ENCODE results near the gene CETN1. TPM values are rescaled to one million over a fixed set of nuclear protein-coding genes. Genes with fewer than 3 reads are reported as not detected.

CETN1 gene
- total and polyA plus RNA-seq, 4 donors, result not detected

- intact Hi-C loops (cut with DNase I), result no loop called here
- Histone ChIP-seq H3K36me3 (ENCODE audit: control insufficient read depth in 1 of 2, insufficient read depth in 2 of 2, low read length in 1 of 2) (no peaks in the 10 kb centered on the region), H3K9me3 (ENCODE audit: control insufficient read depth, low read length) (no peaks in the 10 kb centered on the region), H3K27me3 (ENCODE audit: control insufficient read depth in 1 of 2, insufficient read depth in 2 of 2, low read length in 1 of 2) (no peaks in the 10 kb centered on the region), H3K4me3 (ENCODE audit: low read length in 2 of 2) (no peak overlapping the region), H3K27ac (ENCODE audit: low read depth in 1 of 2, low read length in 2 of 2) (no peak overlapping the region), H3K4me1 (ENCODE audit: control insufficient read depth in 1 of 2, insufficient read depth in 2 of 2, low read length in 2 of 2) (no peaks in the 10 kb centered on the region)
- WGBS, 2 donors, result 39 to 45% methylated on average over 11 of the region's 11 CpGs
- no peak for DNase-seq
- ATAC-seq (ENCODE audit: low FRiP score), result no peak
These were observed 15.2 kb upstream of the CETN1 start for GRCh38 chr18:564708-565561.

- DNase-seq (no peak), ATAC-seq (ENCODE audit: low FRiP score) (no peak)
- Histone ChIP-seq H3K27ac (ENCODE audit: low read depth in 1 of 2, low read length in 2 of 2) (no peak overlapping the region), H3K27me3 (ENCODE audit: control insufficient read depth in 1 of 2, insufficient read depth in 2 of 2, low read length in 1 of 2) (no peaks in the 10 kb centered on the region), H3K4me3 (ENCODE audit: low read length in 2 of 2) (no peak overlapping the region), H3K9me3 (ENCODE audit: control insufficient read depth, low read length) (no peaks in the 10 kb centered on the region), H3K4me1 (ENCODE audit: control insufficient read depth in 1 of 2, insufficient read depth in 2 of 2, low read length in 2 of 2) (no peaks in the 10 kb centered on the region), H3K36me3 (ENCODE audit: control insufficient read depth in 1 of 2, insufficient read depth in 2 of 2, low read length in 1 of 2) (no peaks in the 10 kb centered on the region)
- WGBS, 2 donors, result 92 to 95% methylated on average over 7 of the region's 7 CpGs
- intact Hi-C loops (cut with DNase I), result no loop called here
These were observed 14.6 kb upstream of the CETN1 start for GRCh38 chr18:565562-566061.

- Histone ChIP-seq H3K4me3 (ENCODE audit: low read length in 2 of 2) (no peak overlapping the region), H3K27me3 (ENCODE audit: control insufficient read depth in 1 of 2, insufficient read depth in 2 of 2, low read length in 1 of 2) (no peaks in the 10 kb centered on the region), H3K9me3 (ENCODE audit: control insufficient read depth, low read length) (no peaks in the 10 kb centered on the region), H3K4me1 (ENCODE audit: control insufficient read depth in 1 of 2, insufficient read depth in 2 of 2, low read length in 2 of 2) (no peaks in the 10 kb centered on the region), H3K36me3 (ENCODE audit: control insufficient read depth in 1 of 2, insufficient read depth in 2 of 2, low read length in 1 of 2) (no peaks in the 10 kb centered on the region), H3K27ac (ENCODE audit: low read depth in 1 of 2, low read length in 2 of 2) (no peak overlapping the region)
- ATAC-seq (ENCODE audit: low FRiP score) (no peak), DNase-seq (no peak)
- WGBS, 2 donors, result 85 to 88% methylated on average over 3 of the region's 3 CpGs
- intact Hi-C loops (cut with DNase I), result no loop called here
These were observed 13.1 kb upstream of the CETN1 start for GRCh38 chr18:567122-567521.

- Histone ChIP-seq H3K27ac (ENCODE audit: low read depth in 1 of 2, low read length in 2 of 2) (no peak overlapping the region), H3K4me1 (ENCODE audit: control insufficient read depth in 1 of 2, insufficient read depth in 2 of 2, low read length in 2 of 2) (peaks cover 0 to 2% of the 10 kb centered on the region in 2 donors), H3K4me3 (ENCODE audit: low read length in 2 of 2) (no peak overlapping the region), H3K36me3 (ENCODE audit: control insufficient read depth in 1 of 2, insufficient read depth in 2 of 2, low read length in 1 of 2) (no peaks in the 10 kb centered on the region), H3K9me3 (ENCODE audit: control insufficient read depth, low read length) (no peaks in the 10 kb centered on the region), H3K27me3 (ENCODE audit: control insufficient read depth in 1 of 2, insufficient read depth in 2 of 2, low read length in 1 of 2) (no peaks in the 10 kb centered on the region)
- DNase-seq (no peak), ATAC-seq (ENCODE audit: low FRiP score) (no peak)
- intact Hi-C loops (cut with DNase I), result no loop called here
- 96% methylated on average over 3 of the region's 3 CpGs for WGBS, 2 donors
These were observed 11.4 kb upstream of the CETN1 start for GRCh38 chr18:568731-569130.

- intact Hi-C loops (cut with DNase I), result no loop called here
- H3K9me3 ChIP-seq (ENCODE audit: control insufficient read depth, low read length), result no peaks in the 10 kb centered on the region
These were observed 9.9 kb upstream of the CETN1 start for GRCh38 chr18:570256-570655.

GRCh38 chr18:570697-571096, 9.5 kb upstream of the CETN1 start:
- Histone ChIP-seq H3K27me3 (ENCODE audit: control insufficient read depth in 1 of 2, insufficient read depth in 2 of 2, low read length in 1 of 2) (no peaks in the 10 kb centered on the region), H3K36me3 (ENCODE audit: control insufficient read depth in 1 of 2, insufficient read depth in 2 of 2, low read length in 1 of 2) (no peaks in the 10 kb centered on the region), H3K27ac (ENCODE audit: low read depth in 1 of 2, low read length in 2 of 2) (no peak overlapping the region), H3K9me3 (ENCODE audit: control insufficient read depth, low read length) (no peaks in the 10 kb centered on the region), H3K4me3 (ENCODE audit: low read length in 2 of 2) (no peak overlapping the region), H3K4me1 (ENCODE audit: control insufficient read depth in 1 of 2, insufficient read depth in 2 of 2, low read length in 2 of 2) (peaks cover 2 to 5% of the 10 kb centered on the region in 2 donors)
- no peak for ATAC-seq (ENCODE audit: low FRiP score)
- intact Hi-C loops (cut with DNase I), result no loop called here
- WGBS, 2 donors, result 82 to 95% methylated on average over 5 of the region's 5 CpGs
- no peak for DNase-seq

More at GRCh38 chr18:570256-570655, 9.9 kb upstream of the CETN1 start:
- DNase-seq (no peak), ATAC-seq (ENCODE audit: low FRiP score) (no peak)
- WGBS, 2 donors, result 91 to 96% methylated on average over 3 of the region's 3 CpGs
- peaks cover 2 to 5% of the 10 kb centered on the region in 2 donors for H3K4me1 ChIP-seq (ENCODE audit: control insufficient read depth in 1 of 2, insufficient read depth in 2 of 2, low read length in 2 of 2)
- no peaks in the 10 kb centered on the region for H3K27me3 ChIP-seq (ENCODE audit: control insufficient read depth in 1 of 2, insufficient read depth in 2 of 2, low read length in 1 of 2)
- H3K36me3 ChIP-seq (ENCODE audit: control insufficient read depth in 1 of 2, insufficient read depth in 2 of 2, low read length in 1 of 2), result no peaks in the 10 kb centered on the region
- H3K4me3 ChIP-seq (ENCODE audit: low read length in 2 of 2), result no peak overlapping the region
- H3K27ac ChIP-seq (ENCODE audit: low read depth in 1 of 2, low read length in 2 of 2), result no peak overlapping the region

GRCh38 chr18:572091-572830, 7.9 kb upstream of the CETN1 start:
- H3K36me3 ChIP-seq (ENCODE audit: control insufficient read depth in 1 of 2, insufficient read depth in 2 of 2, low read length in 1 of 2), result no peaks in the 10 kb centered on the region
- no peak overlapping the region for H3K4me3 ChIP-seq (ENCODE audit: low read length in 2 of 2)
- WGBS, 2 donors, result 31% methylated on average over 9 of the region's 9 CpGs
- H3K27ac ChIP-seq (ENCODE audit: low read depth in 1 of 2, low read length in 2 of 2), result no peak overlapping the region
- DNase-seq (no peak), ATAC-seq (ENCODE audit: low FRiP score) (no peak)
- H3K27me3 ChIP-seq (ENCODE audit: control insufficient read depth in 1 of 2, insufficient read depth in 2 of 2, low read length in 1 of 2), result no peaks in the 10 kb centered on the region
- intact Hi-C loops (cut with DNase I), result no loop called here
- no peaks in the 10 kb centered on the region for H3K9me3 ChIP-seq (ENCODE audit: control insufficient read depth, low read length)
- peaks cover 2 to 5% of the 10 kb centered on the region in 2 donors for H3K4me1 ChIP-seq (ENCODE audit: control insufficient read depth in 1 of 2, insufficient read depth in 2 of 2, low read length in 2 of 2)

GRCh38 chr18:572831-573289, 7.3 kb upstream of the CETN1 start:
- intact Hi-C loops (cut with DNase I), result no loop called here

More at GRCh38 chr18:572831-573289, 7.3 kb upstream of the CETN1 start:
- no peak overlapping the region for H3K4me3 ChIP-seq (ENCODE audit: low read length in 2 of 2)
- H3K27ac ChIP-seq (ENCODE audit: low read depth in 1 of 2, low read length in 2 of 2), result no peak overlapping the region
- no peak for DNase-seq
- H3K4me1 ChIP-seq (ENCODE audit: control insufficient read depth in 1 of 2, insufficient read depth in 2 of 2, low read length in 2 of 2), result peaks cover 2 to 5% of the 10 kb centered on the region in 2 donors
- no peaks in the 10 kb centered on the region for H3K9me3 ChIP-seq (ENCODE audit: control insufficient read depth, low read length)
- no peak for ATAC-seq (ENCODE audit: low FRiP score)
- no peaks in the 10 kb centered on the region for H3K36me3 ChIP-seq (ENCODE audit: control insufficient read depth in 1 of 2, insufficient read depth in 2 of 2, low read length in 1 of 2)
- H3K27me3 ChIP-seq (ENCODE audit: control insufficient read depth in 1 of 2, insufficient read depth in 2 of 2, low read length in 1 of 2), result no peaks in the 10 kb centered on the region
